GM12873 (cell line): ENCODE data around the gene GPR35.

Experiments
- CTCF ChIP-seq: IDR thresholded peaks from 2 replicates; pipeline ENCODE4 v1.5.1; 2012; ENCODE audit warnings: low read depth, mild to moderate bottlenecking, moderate library complexity, low read length, control low read depth; ENCODE audit not compliant: insufficient read depth; ENCODE audit errors: missing control alignments

The GPR35 gene

DNA sequence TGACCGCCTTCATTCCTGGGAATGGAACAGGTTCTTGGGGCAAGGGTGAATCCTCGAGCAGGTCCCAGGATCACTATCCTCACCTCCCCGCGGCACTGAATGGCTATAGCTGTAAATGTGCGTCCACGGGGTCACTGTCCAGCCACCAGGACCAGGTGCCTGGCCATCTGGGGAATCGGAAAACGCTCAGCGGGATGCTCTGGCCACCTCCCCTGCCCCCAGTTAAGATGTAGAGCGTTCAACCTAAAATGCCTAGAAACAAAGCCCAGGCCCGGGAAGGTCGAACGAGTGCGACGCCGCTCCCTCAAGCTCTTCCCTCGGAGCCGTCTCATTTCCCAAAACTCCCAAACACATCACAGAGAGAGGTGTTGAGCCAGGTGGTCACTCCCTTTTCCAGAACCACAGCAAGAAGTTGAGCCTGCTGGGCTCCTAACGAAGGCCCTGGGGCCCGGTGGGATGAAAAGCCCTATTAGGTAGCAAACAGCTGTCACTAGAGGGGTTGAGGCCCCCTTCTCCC is 39.5 kb upstream of the GPR35 start:
- no peak for TF ChIP-seq CTCF

GRCh38 chr2:240586198-240586918 is 38.9 kb upstream of the GPR35 start, which contains the start of gene CAPN10:
CAPN10 (plus strand) TSS chr2:240586734; CDS start chr2:240586912, 178 bp downstream.
- TF ChIP-seq CTCF: no peak

GRCh38 chr2:240586919-240587800 is 38.1 kb upstream of the GPR35 start:
- TF ChIP-seq CTCF: no peak

- no peak for TF ChIP-seq CTCF
Observed at GRCh38 chr2:240588006-240588655, 37.1 kb upstream of the GPR35 start.

DNA sequence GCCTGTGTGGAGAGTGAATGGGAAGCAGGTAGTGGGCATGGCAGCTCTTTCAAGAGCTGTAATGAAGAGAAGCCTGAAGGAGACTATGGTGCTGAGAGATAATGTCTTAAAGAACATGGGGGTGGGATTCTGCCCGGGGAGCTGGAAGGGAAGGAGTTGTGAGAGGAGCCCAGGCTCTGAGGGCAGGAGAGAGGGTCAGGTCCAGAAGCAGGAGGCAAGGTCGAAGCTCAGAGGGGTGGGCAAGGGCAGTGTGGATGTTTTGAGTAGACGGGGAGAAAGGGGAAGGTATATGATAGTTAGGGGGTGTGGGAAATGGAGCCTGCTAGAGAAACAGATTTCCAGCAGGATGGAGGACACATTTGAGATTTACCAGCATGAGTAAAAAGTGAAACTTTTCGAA is 36.6 kb upstream of the GPR35 start:
- no peak for TF ChIP-seq CTCF

DNA sequence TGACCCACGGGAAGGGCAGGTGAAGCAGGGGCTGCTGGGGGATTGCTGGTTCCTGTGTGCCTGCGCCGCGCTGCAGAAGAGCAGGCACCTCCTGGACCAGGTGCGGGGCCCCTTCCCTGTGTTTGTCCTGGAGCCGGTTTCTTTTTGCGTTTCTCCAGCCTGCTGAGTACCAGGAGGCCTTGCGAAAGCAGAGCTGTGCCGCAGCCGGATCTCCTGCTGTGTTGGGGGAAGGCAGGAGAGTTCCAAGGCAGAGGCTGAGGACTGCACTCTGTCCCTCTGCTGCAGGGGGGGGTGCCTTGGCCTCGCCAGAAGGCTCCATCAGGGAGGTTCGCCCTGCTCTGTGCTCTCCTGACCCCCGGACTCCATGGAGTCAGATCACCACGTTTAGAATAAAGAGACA is 35.9 kb upstream of the GPR35 start:
- TF ChIP-seq CTCF: no peak
